DND-41 (cell line): ENCODE measurements around the gene SUN5.

Experiments
- CTCF ChIP-seq: IDR thresholded peaks from 2 replicates; pipeline ENCODE4 v1.5.1; 2012; ENCODE audit warnings: borderline replicate concordance, low read length, moderate library complexity, mild to moderate bottlenecking; ENCODE audit not compliant: poor library complexity, severe bottlenecking; ENCODE audit errors: extremely low read depth
- EZH2 ChIP-seq: IDR thresholded peaks from 3 replicates; pipeline ENCODE4 v1.6.1; 2012; ENCODE audit warnings: borderline replicate concordance, low read depth, mild to moderate bottlenecking, moderate library complexity, low read length, inconsistent platforms; ENCODE audit not compliant: severe bottlenecking

GRCh38 chr20:33005132-33005566, 916 bp upstream of the SUN5 start:
- TF ChIP-seq CTCF, result peak; percentile 89
- no peak for TF ChIP-seq EZH2
